GM21528 (cell line): ENCODE measurements around the gene METAP1D.
A peak's percentile ranks its signal among the peaks of the same experiment; 100 is the strongest.

Experiments
- ATAC-seq: cut with Tn5 transposase; IDR thresholded peaks from one replicate; pipeline ENCODE4 v1.9.1; 2021; ENCODE audit warnings: mild to moderate bottlenecking, moderate library complexity; ENCODE audit not compliant: unreplicated experiment, low FRiP score

Gene METAP1D

GRCh38 chr2:172074254-172074653 lies 74.5 kb downstream of the METAP1D start:
- no peak for ATAC-seq

GRCh38 chr2:172079416-172079815 lies 79.7 kb downstream of the METAP1D start:
- no peak for ATAC-seq

- no peak for ATAC-seq
Observed at GRCh38 chr2:172079838-172080640, 80.3 kb downstream of the METAP1D start.

DNA sequence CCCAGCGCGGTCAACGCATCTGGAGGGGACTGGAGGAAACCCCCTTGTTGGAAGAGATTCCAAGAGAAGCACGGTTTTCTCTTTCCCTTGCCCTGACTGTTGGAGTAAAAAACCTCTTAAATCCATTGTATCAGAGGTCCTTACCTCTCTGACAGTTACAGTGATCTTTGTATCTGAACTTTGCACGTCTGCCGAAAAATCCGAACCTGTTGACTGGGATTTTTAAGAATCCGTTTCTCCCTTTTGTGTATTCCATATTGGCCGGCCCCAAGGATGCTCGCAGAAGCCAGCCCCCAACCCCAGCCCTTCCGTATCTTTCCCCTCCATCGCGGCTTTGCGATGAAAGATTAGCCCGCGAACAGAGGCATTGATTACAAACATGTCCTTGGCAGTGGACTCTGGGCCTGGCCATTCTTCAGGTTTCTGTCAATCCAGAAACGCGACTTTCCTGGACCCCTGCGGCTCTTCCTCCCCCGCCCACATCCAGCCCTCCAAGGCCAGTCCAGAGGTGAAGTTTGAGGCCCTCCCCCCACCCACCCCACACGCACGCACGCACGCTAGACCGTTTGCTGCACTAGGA lies 81.0 kb downstream of the METAP1D start:
- no peak for ATAC-seq

DNA sequence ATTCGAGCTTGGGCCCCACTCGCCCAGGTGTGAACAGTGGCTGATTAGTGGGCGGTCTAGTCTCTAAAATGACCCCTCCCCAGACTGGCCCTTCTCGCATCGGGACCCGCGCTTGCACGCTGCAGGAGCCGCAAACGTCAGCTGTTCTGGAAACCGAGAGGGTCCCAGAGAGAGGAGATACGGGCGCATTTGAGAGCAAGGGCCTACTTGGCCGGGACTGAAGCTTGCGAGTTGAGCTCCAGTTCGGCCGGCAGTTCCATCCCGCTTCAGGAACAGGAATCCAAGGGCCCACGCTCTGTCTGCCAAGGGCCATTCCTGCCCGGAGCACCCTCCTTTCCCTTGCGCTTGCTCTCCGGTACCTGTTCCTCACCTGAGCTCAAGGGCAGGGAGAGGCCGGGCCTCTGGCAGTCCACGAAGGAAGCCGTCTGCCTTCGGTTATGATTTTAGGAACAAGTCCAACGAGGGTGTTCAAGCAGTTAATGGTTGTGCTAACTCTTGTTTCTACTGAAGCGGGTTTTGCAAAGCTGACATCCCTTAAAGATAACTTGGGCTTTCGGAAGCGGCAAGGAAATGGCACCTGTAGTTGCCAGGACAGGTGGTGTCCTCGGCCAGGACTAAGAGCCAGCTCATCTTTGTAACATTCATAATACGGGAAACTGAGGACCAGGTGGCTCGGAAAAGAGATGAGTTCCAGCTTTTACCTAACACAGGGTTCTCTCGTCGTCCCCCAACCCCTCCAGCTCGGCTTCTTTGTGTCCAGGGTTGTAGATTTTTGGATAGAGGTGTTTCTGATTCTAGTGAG lies 81.7 kb downstream of the METAP1D start:
- no peak for ATAC-seq

- ATAC-seq = no peak
Observed at GRCh38 chr2:172082105-172082943, 82.6 kb downstream of the METAP1D start.

- no peak for ATAC-seq
Observed at GRCh38 chr2:172082944-172083627, 83.3 kb downstream of the METAP1D start.

DNA sequence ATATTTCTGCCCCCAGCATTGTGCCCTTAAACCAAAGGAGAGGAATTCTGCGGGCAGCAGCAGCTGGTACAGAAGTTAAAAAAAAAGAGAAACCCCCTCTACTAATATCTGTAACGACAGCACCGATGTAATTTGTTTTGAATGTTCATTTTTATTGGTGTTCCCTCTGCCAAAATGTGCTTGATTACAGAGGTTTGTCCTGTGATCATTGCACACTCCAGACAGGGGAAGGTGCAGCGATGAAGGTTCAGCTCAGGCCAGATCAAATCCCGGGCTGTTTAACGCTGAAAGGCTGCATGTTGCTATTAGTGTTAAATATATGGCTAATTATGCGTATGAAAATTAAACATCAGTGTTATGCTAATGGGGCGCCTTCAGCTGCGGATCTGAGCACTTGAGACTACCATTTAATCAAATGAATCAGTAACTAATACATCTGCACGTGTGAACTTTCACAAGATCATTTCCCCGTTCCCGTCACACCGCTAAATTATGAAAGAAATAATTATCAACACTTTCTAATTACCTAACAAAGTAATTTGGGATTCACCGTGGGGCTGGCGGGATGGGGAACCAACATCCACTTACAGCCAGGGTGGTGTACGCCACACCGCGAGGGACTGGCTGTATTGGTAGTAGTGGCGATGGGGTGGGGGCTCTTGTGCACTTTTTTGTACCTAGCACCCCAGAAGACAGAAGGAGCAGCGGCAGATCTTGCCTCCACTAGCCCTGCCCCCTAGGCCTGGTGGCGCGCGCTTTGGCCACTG lies 84.1 kb downstream of the METAP1D start:
- no peak for ATAC-seq

- ATAC-seq = no peak
Observed at GRCh38 chr2:172084395-172084644, 84.6 kb downstream of the METAP1D start.

- ATAC-seq = peak; percentile 88
Observed at GRCh38 chr2:172084645-172085459, 85.1 kb downstream of the METAP1D start.

GRCh38 chr2:172085460-172086159 lies 85.9 kb downstream of the METAP1D start, which contains the start of gene DLX1:
TSS of gene DLX1 (plus strand) at chr2:172085507. CDS start at chr2:172085678, 171 bp downstream.
- peak; percentile 7 for ATAC-seq

DNA sequence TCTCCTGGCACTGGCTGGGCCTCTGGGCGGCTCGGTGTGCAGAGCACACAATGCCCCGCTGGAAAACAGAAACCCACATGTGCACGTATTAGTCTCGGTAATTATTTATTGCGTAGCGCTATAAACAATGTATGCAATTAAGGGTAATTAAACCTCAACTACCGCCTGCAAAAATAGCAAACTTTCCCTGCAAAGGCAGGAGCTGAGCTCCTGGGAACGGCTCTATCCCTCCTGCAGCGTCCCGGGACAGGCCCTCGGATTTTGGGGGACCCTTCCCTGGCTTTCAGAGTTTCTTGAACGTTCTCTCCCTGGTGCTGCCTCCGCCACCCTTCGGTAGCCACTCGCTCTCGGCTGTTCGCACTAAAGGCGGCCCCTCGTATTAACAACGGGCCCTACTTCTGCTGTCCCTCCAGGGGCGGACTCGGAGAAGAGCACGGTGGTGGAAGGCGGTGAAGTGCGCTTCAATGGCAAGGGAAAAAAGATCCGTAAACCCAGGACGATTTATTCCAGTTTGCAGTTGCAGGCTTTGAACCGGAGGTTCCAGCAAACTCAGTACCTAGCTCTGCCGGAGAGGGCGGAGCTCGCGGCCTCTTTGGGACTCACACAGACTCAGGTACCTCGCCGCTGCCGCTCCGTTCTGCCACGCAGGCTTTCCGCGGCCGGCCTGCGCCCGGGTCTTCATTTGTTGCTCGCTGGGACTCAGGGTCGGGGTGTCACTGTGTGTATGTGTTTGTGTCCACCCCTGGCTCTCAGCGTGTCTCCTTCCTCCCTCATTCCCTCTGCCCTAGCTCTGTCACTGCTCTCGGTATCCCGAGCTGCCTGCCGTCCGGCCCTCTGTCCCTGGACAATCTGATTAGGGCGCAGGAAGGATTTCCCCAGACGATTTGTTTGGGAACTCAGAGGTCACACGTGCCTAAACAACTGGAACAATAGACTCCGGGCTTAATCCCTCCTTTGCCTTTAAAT lies 86.8 kb downstream of the METAP1D start:
- no peak for ATAC-seq

- ATAC-seq = no peak
Observed at GRCh38 chr2:172087207-172087779, 87.5 kb downstream of the METAP1D start.

DNA sequence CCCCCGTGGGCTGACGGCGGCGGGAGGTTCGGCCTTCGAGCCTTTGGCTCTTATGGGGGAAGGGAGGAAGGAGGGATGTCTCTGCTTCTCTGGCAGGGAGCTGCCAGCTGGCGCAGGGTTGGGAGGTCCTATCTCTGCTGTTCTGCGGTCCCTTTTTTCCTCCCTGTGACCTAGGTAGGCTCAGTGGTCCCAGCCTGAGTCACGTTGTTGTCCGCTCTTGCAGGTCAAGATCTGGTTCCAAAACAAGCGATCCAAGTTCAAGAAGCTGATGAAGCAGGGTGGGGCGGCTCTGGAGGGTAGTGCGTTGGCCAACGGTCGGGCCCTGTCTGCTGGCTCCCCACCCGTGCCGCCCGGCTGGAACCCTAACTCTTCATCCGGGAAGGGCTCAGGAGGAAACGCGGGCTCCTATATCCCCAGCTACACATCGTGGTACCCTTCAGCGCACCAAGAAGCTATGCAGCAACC lies 88.1 kb downstream of the METAP1D start:
- ATAC-seq = no peak

DNA sequence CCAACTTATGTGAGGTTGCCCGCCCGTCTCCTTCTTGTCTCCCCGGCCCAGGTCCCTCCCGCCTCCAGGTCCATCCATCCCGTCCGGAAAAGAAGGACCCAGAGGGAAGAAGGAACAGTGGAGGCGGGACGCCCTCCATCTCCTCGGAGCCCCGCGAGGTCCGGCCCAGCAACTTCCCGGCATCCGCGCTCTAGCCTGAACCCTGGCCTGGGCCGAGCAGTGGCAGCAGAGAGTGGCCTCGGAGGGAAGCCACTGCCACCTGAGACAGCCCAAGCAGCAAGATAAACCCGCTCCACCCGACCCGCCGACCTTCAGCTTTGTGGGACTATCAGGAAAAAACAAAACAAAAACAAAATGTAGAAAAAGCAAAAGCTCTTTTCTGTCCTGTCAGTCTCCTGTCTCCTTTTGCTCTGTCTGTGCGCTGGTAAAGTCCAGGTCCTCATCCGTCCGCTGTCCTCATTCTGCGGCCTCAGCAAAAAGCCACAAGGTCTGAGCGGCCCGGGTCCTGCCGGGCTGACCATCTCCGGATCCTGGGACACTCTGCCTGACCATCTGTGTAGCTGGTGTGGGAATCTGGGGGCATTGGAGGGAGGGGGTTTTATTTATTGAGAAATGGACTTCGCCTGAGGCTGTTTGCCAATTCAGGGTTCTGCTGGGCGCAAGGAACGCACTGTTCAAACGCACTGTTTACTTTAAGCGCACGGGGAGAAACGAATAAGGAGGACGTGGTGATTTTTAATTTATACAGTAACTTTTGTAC lies 88.7 kb downstream of the METAP1D start:
- no peak for ATAC-seq
